Measurements from ENCODE around the gene RAVER2.

Gene RAVER2

GRCh38 chr1:64748222-64748621 lies 3.3 kb downstream of the RAVER2 start:
- Histone ChIP-seq H3K4me1 (ENCODE audit: control insufficient read depth, insufficient read depth, low read length, unreplicated experiment) (peaks cover 5% of the 10 kb centered on the region), H3K27ac (ENCODE audit: low read depth, low read length) (no peak overlapping the region), H3K79me2 (ENCODE audit: control insufficient read depth, insufficient read depth, low read length, unreplicated experiment) (no peaks in the 10 kb centered on the region), H2AFZ (ENCODE audit: low read length, unreplicated experiment) (no peak overlapping the region), H3K4me3 (ENCODE audit: low read depth, low read length) (no peak overlapping the region), H3K36me3 (ENCODE audit: insufficient read depth, low read length) (no peaks in the 10 kb centered on the region), H3K27me3 (ENCODE audit: insufficient read depth, low read length) (no peaks in the 10 kb centered on the region)

GRCh38 chr1:64748706-64749105 lies 3.8 kb downstream of the RAVER2 start:
- Histone ChIP-seq H3K27me3 (ENCODE audit: insufficient read depth, low read length) (no peaks in the 10 kb centered on the region), H3K4me3 (ENCODE audit: low read depth, low read length) (no peak overlapping the region), H3K4me1 (ENCODE audit: control insufficient read depth, insufficient read depth, low read length, unreplicated experiment) (peaks cover 5% of the 10 kb centered on the region), H3K36me3 (ENCODE audit: insufficient read depth, low read length) (no peaks in the 10 kb centered on the region), H2AFZ (ENCODE audit: low read length, unreplicated experiment) (no peak overlapping the region), H3K27ac (ENCODE audit: low read depth, low read length) (no peak overlapping the region), H3K79me2 (ENCODE audit: control insufficient read depth, insufficient read depth, low read length, unreplicated experiment) (no peaks in the 10 kb centered on the region)

GRCh38 chr1:64750092-64750491 lies 5.2 kb downstream of the RAVER2 start:
- Histone ChIP-seq H3K27me3 (ENCODE audit: insufficient read depth, low read length) (no peaks in the 10 kb centered on the region), H3K4me1 (ENCODE audit: control insufficient read depth, insufficient read depth, low read length, unreplicated experiment) (no peaks in the 10 kb centered on the region), H3K36me3 (ENCODE audit: insufficient read depth, low read length) (no peaks in the 10 kb centered on the region), H3K79me2 (ENCODE audit: control insufficient read depth, insufficient read depth, low read length, unreplicated experiment) (no peaks in the 10 kb centered on the region), H3K27ac (ENCODE audit: low read depth, low read length) (no peak overlapping the region), H2AFZ (ENCODE audit: low read length, unreplicated experiment) (no peak overlapping the region), H3K4me3 (ENCODE audit: low read depth, low read length) (no peak overlapping the region)

GRCh38 chr1:64750875-64751274 lies 6.0 kb downstream of the RAVER2 start:
- no peak overlapping the region for H3K27ac ChIP-seq (ENCODE audit: low read depth, low read length)
- no peaks in the 10 kb centered on the region for H3K4me1 ChIP-seq (ENCODE audit: control insufficient read depth, insufficient read depth, low read length, unreplicated experiment)
- H3K27me3 ChIP-seq (ENCODE audit: insufficient read depth, low read length), result no peaks in the 10 kb centered on the region
- H3K4me3 ChIP-seq (ENCODE audit: low read depth, low read length), result no peak overlapping the region
- no peaks in the 10 kb centered on the region for H3K79me2 ChIP-seq (ENCODE audit: control insufficient read depth, insufficient read depth, low read length, unreplicated experiment)
- no peak overlapping the region for H2AFZ ChIP-seq (ENCODE audit: low read length, unreplicated experiment)
- no peaks in the 10 kb centered on the region for H3K36me3 ChIP-seq (ENCODE audit: insufficient read depth, low read length)

GRCh38 chr1:64754173-64754572 lies 9.3 kb downstream of the RAVER2 start:
- no peaks in the 10 kb centered on the region for H3K36me3 ChIP-seq (ENCODE audit: insufficient read depth, low read length)
- no peak overlapping the region for H2AFZ ChIP-seq (ENCODE audit: low read length, unreplicated experiment)
- no peak overlapping the region for H3K4me3 ChIP-seq (ENCODE audit: low read depth, low read length)
- H3K79me2 ChIP-seq (ENCODE audit: control insufficient read depth, insufficient read depth, low read length, unreplicated experiment), result no peaks in the 10 kb centered on the region
- no peaks in the 10 kb centered on the region for H3K27me3 ChIP-seq (ENCODE audit: insufficient read depth, low read length)
- H3K4me1 ChIP-seq (ENCODE audit: control insufficient read depth, insufficient read depth, low read length, unreplicated experiment), result no peaks in the 10 kb centered on the region
- H3K27ac ChIP-seq (ENCODE audit: low read depth, low read length), result no peak overlapping the region

- no peaks in the 10 kb centered on the region for H3K4me1 ChIP-seq (ENCODE audit: control insufficient read depth, insufficient read depth, low read length, unreplicated experiment)
- H3K27ac ChIP-seq (ENCODE audit: low read depth, low read length), result no peak overlapping the region
Observed at GRCh38 chr1:64755361-64755760, 10.5 kb downstream of the RAVER2 start.

GRCh38 chr1:64756770-64757169 lies 11.9 kb downstream of the RAVER2 start:
- no peak overlapping the region for H3K4me3 ChIP-seq (ENCODE audit: low read depth, low read length)
- no peaks in the 10 kb centered on the region for H3K4me1 ChIP-seq (ENCODE audit: control insufficient read depth, insufficient read depth, low read length, unreplicated experiment)
- no peak overlapping the region for H3K27ac ChIP-seq (ENCODE audit: low read depth, low read length)
- no peaks in the 10 kb centered on the region for H3K36me3 ChIP-seq (ENCODE audit: insufficient read depth, low read length)
- H3K79me2 ChIP-seq (ENCODE audit: control insufficient read depth, insufficient read depth, low read length, unreplicated experiment), result no peaks in the 10 kb centered on the region
- no peak overlapping the region for H2AFZ ChIP-seq (ENCODE audit: low read length, unreplicated experiment)
- H3K27me3 ChIP-seq (ENCODE audit: insufficient read depth, low read length), result no peaks in the 10 kb centered on the region

More at GRCh38 chr1:64755361-64755760, 10.5 kb downstream of the RAVER2 start:
- no peaks in the 10 kb centered on the region for H3K36me3 ChIP-seq (ENCODE audit: insufficient read depth, low read length)
- no peak overlapping the region for H2AFZ ChIP-seq (ENCODE audit: low read length, unreplicated experiment)
- H3K27me3 ChIP-seq (ENCODE audit: insufficient read depth, low read length), result no peaks in the 10 kb centered on the region
- H3K79me2 ChIP-seq (ENCODE audit: control insufficient read depth, insufficient read depth, low read length, unreplicated experiment), result no peaks in the 10 kb centered on the region
- no peak overlapping the region for H3K4me3 ChIP-seq (ENCODE audit: low read depth, low read length)

- H3K79me2 ChIP-seq (ENCODE audit: control insufficient read depth, insufficient read depth, low read length, unreplicated experiment), result no peaks in the 10 kb centered on the region
- H3K27ac ChIP-seq (ENCODE audit: low read depth, low read length), result no peak overlapping the region
- H3K4me1 ChIP-seq (ENCODE audit: control insufficient read depth, insufficient read depth, low read length, unreplicated experiment), result no peaks in the 10 kb centered on the region
- H3K36me3 ChIP-seq (ENCODE audit: insufficient read depth, low read length), result no peaks in the 10 kb centered on the region
- H2AFZ ChIP-seq (ENCODE audit: low read length, unreplicated experiment), result no peak overlapping the region
- no peak overlapping the region for H3K4me3 ChIP-seq (ENCODE audit: low read depth, low read length)
- no peaks in the 10 kb centered on the region for H3K27me3 ChIP-seq (ENCODE audit: insufficient read depth, low read length)
Observed at GRCh38 chr1:64757213-64757612, 12.3 kb downstream of the RAVER2 start.

GRCh38 chr1:64758233-64758632 lies 13.4 kb downstream of the RAVER2 start:
- H3K79me2 ChIP-seq (ENCODE audit: control insufficient read depth, insufficient read depth, low read length, unreplicated experiment), result no peaks in the 10 kb centered on the region
- H3K4me3 ChIP-seq (ENCODE audit: low read depth, low read length), result no peak overlapping the region
- no peaks in the 10 kb centered on the region for H3K36me3 ChIP-seq (ENCODE audit: insufficient read depth, low read length)

GRCh38 chr1:64759968-64760367 lies 15.1 kb downstream of the RAVER2 start:
- H3K4me1 ChIP-seq (ENCODE audit: control insufficient read depth, insufficient read depth, low read length, unreplicated experiment), result no peaks in the 10 kb centered on the region
- H3K4me3 ChIP-seq (ENCODE audit: low read depth, low read length), result no peak overlapping the region
- no peaks in the 10 kb centered on the region for H3K27me3 ChIP-seq (ENCODE audit: insufficient read depth, low read length)
- H3K27ac ChIP-seq (ENCODE audit: low read depth, low read length), result no peak overlapping the region
- H2AFZ ChIP-seq (ENCODE audit: low read length, unreplicated experiment), result no peak overlapping the region
- H3K36me3 ChIP-seq (ENCODE audit: insufficient read depth, low read length), result no peaks in the 10 kb centered on the region
- no peaks in the 10 kb centered on the region for H3K79me2 ChIP-seq (ENCODE audit: control insufficient read depth, insufficient read depth, low read length, unreplicated experiment)

More at GRCh38 chr1:64758233-64758632, 13.4 kb downstream of the RAVER2 start:
- Histone ChIP-seq H3K4me1 (ENCODE audit: control insufficient read depth, insufficient read depth, low read length, unreplicated experiment) (no peaks in the 10 kb centered on the region), H3K27me3 (ENCODE audit: insufficient read depth, low read length) (no peaks in the 10 kb centered on the region), H2AFZ (ENCODE audit: low read length, unreplicated experiment) (no peak overlapping the region), H3K27ac (ENCODE audit: low read depth, low read length) (no peak overlapping the region)

- H3K79me2 ChIP-seq (ENCODE audit: control insufficient read depth, insufficient read depth, low read length, unreplicated experiment), result no peaks in the 10 kb centered on the region
- H3K27ac ChIP-seq (ENCODE audit: low read depth, low read length), result no peak overlapping the region
- H3K27me3 ChIP-seq (ENCODE audit: insufficient read depth, low read length), result no peaks in the 10 kb centered on the region
- no peaks in the 10 kb centered on the region for H3K4me1 ChIP-seq (ENCODE audit: control insufficient read depth, insufficient read depth, low read length, unreplicated experiment)
- no peak overlapping the region for H3K4me3 ChIP-seq (ENCODE audit: low read depth, low read length)
- H2AFZ ChIP-seq (ENCODE audit: low read length, unreplicated experiment), result no peak overlapping the region
- 0 out of 2 replicates have a peak, but pooled peaks cover 3% of the 10 kb centered on the region for H3K36me3 ChIP-seq (ENCODE audit: insufficient read depth, low read length)
Observed at GRCh38 chr1:64765012-64765411, 20.1 kb downstream of the RAVER2 start.

Data from ACC112 (cell line).